Neural crest cell (in vitro differentiated cells): ENCODE results near the gene BPHL. TPM values are rescaled to one million over a fixed set of nuclear protein-coding genes. Genes with fewer than 3 reads are reported as not detected.

Experiments
- DNase-seq: peaks from one replicate; pipeline ENCODE4 v3.0.0; 2021; ENCODE audit warnings: low read depth, mixed read lengths, low spot score
- H3K27ac Mint-ChIP-seq: one replicate; pipeline ENCODE4 v1.8.0; 2021; ENCODE audit warnings: mild to moderate bottlenecking, mixed read lengths; ENCODE audit not compliant: unreplicated experiment
- H3K27me3 Mint-ChIP-seq: 2 replicates; pipeline ENCODE4 v1.8.0; 2021; ENCODE audit warnings: low read depth, mild to moderate bottlenecking, mixed read lengths
- H3K36me3 Mint-ChIP-seq: 2 replicates; pipeline ENCODE4 v1.8.0; 2021; ENCODE audit warnings: low read depth, mild to moderate bottlenecking, mixed read lengths
- H3K4me1 Mint-ChIP-seq: 2 replicates; pipeline ENCODE4 v1.8.0; 2021; ENCODE audit warnings: mixed read lengths
- H3K4me3 Mint-ChIP-seq: one replicate; pipeline ENCODE4 v1.8.0; 2021; ENCODE audit warnings: mild to moderate bottlenecking, mixed read lengths
- H3K9me3 Mint-ChIP-seq: 2 replicates; pipeline ENCODE4 v1.8.0; 2021; ENCODE audit warnings: mixed read lengths
- CTCF ChIP-seq: fragments of 200-600 bp; sonication (generic); conservative IDR thresholded peaks from 2 replicates; pipeline ENCODE4 v1.5.0; 2021; ENCODE audit warnings: antibody characterized with exemption, mild to moderate bottlenecking
- total RNA-seq: library from RNA; stranded (reverse); gene quantifications from 2 replicates; pipeline ENCODE4 v1.2.1, GENCODE V29; 2021

BPHL gene
- total RNA-seq, 1 donor from 2014 or later = 45.7 TPM

- Mint-ChIP-seq H3K36me3 (peaks cover 2% of the 10 kb centered on the region), H3K27me3 (no peaks in the 10 kb centered on the region), H3K4me1 (no peaks in the 10 kb centered on the region), H3K9me3 (peaks cover 2% of the 10 kb centered on the region), H3K27ac (no peak overlapping the region), H3K4me3 (no peak overlapping the region)
- no peak for TF ChIP-seq CTCF
- DNase-seq = no peak
These were observed 82.2 kb downstream of the BPHL start for GRCh38 chr6:3200682-3201081.

GRCh38 chr6:3201388-3201787 is 82.9 kb downstream of the BPHL start:
- H3K36me3 Mint-ChIP-seq = peaks cover 2% of the 10 kb centered on the region
- H3K4me1 Mint-ChIP-seq = no peaks in the 10 kb centered on the region
- H3K27ac Mint-ChIP-seq = no peak overlapping the region
- H3K4me3 Mint-ChIP-seq = no peak overlapping the region
- DNase-seq = no peak
- peaks cover 8% of the 10 kb centered on the region for H3K9me3 Mint-ChIP-seq
- no peak for TF ChIP-seq CTCF
- H3K27me3 Mint-ChIP-seq = no peaks in the 10 kb centered on the region

Other genes with a start within 250 kb of the BPHL start
- gene SERPINB9, start 215.4 kb upstream of the BPHL start, total RNA-seq = 9.2 and 9.4 TPM in 2 replicates
- gene SERPINB6, start 147.1 kb upstream of the BPHL start, total RNA-seq = 20.1 and 21.3 TPM in 2 replicates
- gene NQO2, start 118.8 kb upstream of the BPHL start, total RNA-seq = 21.4 and 21.5 TPM in 2 replicates
- gene RIPK1, start 50.2 kb upstream of the BPHL start, total RNA-seq = 12.1 and 12.2 TPM in 2 replicates
- gene TUBB2A, start 38.8 kb downstream of the BPHL start, total RNA-seq = 167 and 177 TPM in 2 replicates
- gene TUBB2B, start 108.9 kb downstream of the BPHL start, total RNA-seq = 655 and 665 TPM in 2 replicates
- 26.3 and 27.9 TPM in 2 replicates for gene PSMG4, start 140.2 kb downstream of the BPHL start, total RNA-seq